Neural cell (in vitro differentiated cells): Measurements from ENCODE around the gene FAM20C. TPM values are rescaled to one million over a fixed set of nuclear protein-coding genes. Genes with fewer than 3 reads are reported as not detected.

Source experiments
- H2AFZ ChIP-seq: fragments of 200-600, 300-800 bp; sonication (generic), shearing (Covaris generic); 2 replicates; pipeline ENCODE4 v1.6.0; 2014; ENCODE audit warnings: low read depth, mild to moderate bottlenecking, antibody characterized with exemption, low read length, moderate library complexity
- H3F3A ChIP-seq: fragments of 200-600 bp; shearing (Covaris generic); 2 replicates; pipeline ENCODE4 v1.6.1; 2016; ENCODE audit warnings: mild to moderate bottlenecking, moderate library complexity, mixed read lengths, antibody characterized with exemption, low read length; ENCODE audit not compliant: insufficient read depth, poor library complexity, severe bottlenecking
- H3K27ac ChIP-seq: fragments of 200-600, 300-800 bp; sonication (generic), shearing (Covaris generic); 2 replicates; pipeline ENCODE4 v1.5.1; 2014; ENCODE audit warnings: mild to moderate bottlenecking, low read length, moderate library complexity
- H3K27me3 ChIP-seq: fragments of 300-800, 200-600 bp; sonication (generic), shearing (Covaris generic); 2 replicates; pipeline ENCODE4 v1.6.0; 2014; ENCODE audit warnings: mild to moderate bottlenecking, low read depth, low read length, moderate library complexity; ENCODE audit not compliant: insufficient read depth
- H3K36me3 ChIP-seq: fragments of 300-800, 200-600 bp; sonication (generic), shearing (Covaris generic); 2 replicates; pipeline ENCODE4 v1.5.1; 2014; ENCODE audit warnings: mild to moderate bottlenecking, antibody characterized with exemption, low read length, moderate library complexity; ENCODE audit not compliant: insufficient read depth
- H3K4me2 ChIP-seq: fragments of 300-800, 200-600 bp; sonication (generic), shearing (Covaris generic); 2 replicates; pipeline ENCODE4 v1.6.0; 2014; ENCODE audit warnings: mild to moderate bottlenecking, low read length
- H3K4me3 ChIP-seq: fragments of 300-800, 200-600 bp; sonication (generic), shearing (Covaris generic); 2 replicates; pipeline ENCODE4 v1.5.1; 2014; ENCODE audit warnings: mild to moderate bottlenecking, low read length, moderate library complexity
- H3K79me2 ChIP-seq: fragments of 200-600 bp; shearing (Covaris generic); replicated peaks from 2 replicates; pipeline ENCODE4 v1.6.0; 2014; ENCODE audit warnings: mild to moderate bottlenecking, low read length, moderate library complexity; ENCODE audit not compliant: insufficient read depth
- H3K9ac ChIP-seq: fragments of 300-800, 200-600 bp; sonication (generic), shearing (Covaris generic); 2 replicates; pipeline ENCODE4 v1.6.1; 2016; ENCODE audit warnings: mild to moderate bottlenecking, low read length, mixed read lengths
- H3K9me2 ChIP-seq: fragments of 200-600 bp; shearing (Covaris generic); 2 replicates; pipeline ENCODE4 v1.6.1; 2016; ENCODE audit warnings: mild to moderate bottlenecking, low read length, mixed read lengths; ENCODE audit not compliant: insufficient read depth
- H3K9me3 ChIP-seq: fragments of 200-600, 300-800 bp; sonication (generic), shearing (Covaris generic); 2 replicates; pipeline ENCODE4 v1.6.1; 2016; ENCODE audit warnings: mild to moderate bottlenecking, mixed run types, low read length, moderate library complexity, mixed read lengths
- H4K20me1 ChIP-seq: fragments of 200-600 bp; shearing (Covaris generic); 2 replicates; pipeline ENCODE4 v1.6.1; 2016; ENCODE audit warnings: mild to moderate bottlenecking, mixed run types; ENCODE audit not compliant: insufficient read depth
- EP300 ChIP-seq: fragments of 450-650 bp; conservative IDR thresholded peaks from 2 replicates; pipeline ENCODE4 v1.6.1; 2014; ENCODE audit warnings: antibody characterized with exemption, mild to moderate bottlenecking, moderate library complexity; ENCODE audit not compliant: poor library complexity, severe bottlenecking
- EZH2 ChIP-seq: fragments of 200-600, 300-800 bp; shearing (Covaris generic), sonication (generic); IDR thresholded peaks from 2 replicates; pipeline ENCODE4 v1.6.1; 2014; ENCODE audit warnings: antibody characterized with exemption, low read length, borderline replicate concordance, mild to moderate bottlenecking; ENCODE audit not compliant: insufficient read depth, poor library complexity, severe bottlenecking
- MXI1 ChIP-seq: fragments of 450-650 bp; conservative IDR thresholded peaks from 2 replicates; pipeline ENCODE4 v1.6.1; 2014; ENCODE audit warnings: antibody characterized with exemption, mild to moderate bottlenecking; ENCODE audit not compliant: poor library complexity, severe bottlenecking
- POLR2AphosphoS5 ChIP-seq: IDR thresholded peaks from 2 replicates; pipeline ENCODE4 v1.6.1; 2012
- RAD21 ChIP-seq: fragments of 450-650 bp; conservative IDR thresholded peaks from 2 replicates; pipeline ENCODE4 v1.6.1; 2014; ENCODE audit warnings: antibody characterized with exemption, mild to moderate bottlenecking, moderate library complexity
- SMC3 ChIP-seq: fragments of 450-650 bp; conservative IDR thresholded peaks from 2 replicates; pipeline ENCODE4 v1.6.1; 2014; ENCODE audit warnings: antibody characterized with exemption, mild to moderate bottlenecking, moderate library complexity; ENCODE audit not compliant: poor library complexity
- TAF1 ChIP-seq: IDR thresholded peaks from 2 replicates; pipeline ENCODE4 v1.6.1; 2012; ENCODE audit warnings: low read depth
- polyA plus RNA-seq: library from polyadenylated mRNA; depleted of rRNA; stranded (reverse); fragments of >200 nt; gene quantifications from 2 replicates; pipeline ENCODE4 v1.2.3, GENCODE V29; 2014
- TF ChIP-seq, protein P1 (sequence below): IDR thresholded peaks from 2 replicates; pipeline ENCODE4 v1.6.1; 2012; ENCODE audit warnings: borderline replicate concordance
- TF ChIP-seq, protein P2 (sequence below): fragments of 450-650 bp; IDR thresholded peaks from 2 replicates; pipeline ENCODE4 v1.5.1; 2014; ENCODE audit warnings: antibody characterized with exemption, mild to moderate bottlenecking, moderate library complexity; ENCODE audit not compliant: poor library complexity, severe bottlenecking

Gene FAM20C
- polyA plus RNA-seq, 1 donor from 2014 or later = 22.7 TPM

DNA sequence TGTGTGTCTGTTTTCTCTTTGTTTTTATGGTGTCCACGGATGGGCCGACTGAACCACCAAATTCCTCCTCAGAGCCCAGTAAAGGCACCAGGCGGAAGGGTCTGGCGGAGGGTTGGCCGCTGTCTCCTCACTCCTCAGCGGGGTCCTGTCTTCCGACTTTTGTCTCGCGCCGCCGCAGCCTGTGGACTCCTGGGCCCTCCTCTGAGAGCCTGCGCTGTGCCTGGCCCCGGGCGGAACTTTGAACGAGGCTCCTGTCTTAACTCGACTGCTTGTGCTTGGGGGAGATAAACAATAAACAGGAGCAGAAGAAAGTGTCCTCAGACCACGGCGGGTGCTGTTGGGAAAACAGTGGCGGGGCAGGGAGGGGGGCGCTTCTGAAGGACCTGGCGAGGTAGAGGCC lies 2.2 kb upstream of the FAM20C start:
- no peak overlapping the region for H2AFZ ChIP-seq
- H4K20me1 ChIP-seq = no peaks in the 10 kb centered on the region
- no peak overlapping the region for H3K4me2 ChIP-seq
- no peaks in the 10 kb centered on the region for H3K9me3 ChIP-seq
- H3K27ac ChIP-seq = no peak overlapping the region
- TF ChIP-seq SMC3 = no peak
- TF ChIP-seq, protein P1, sequence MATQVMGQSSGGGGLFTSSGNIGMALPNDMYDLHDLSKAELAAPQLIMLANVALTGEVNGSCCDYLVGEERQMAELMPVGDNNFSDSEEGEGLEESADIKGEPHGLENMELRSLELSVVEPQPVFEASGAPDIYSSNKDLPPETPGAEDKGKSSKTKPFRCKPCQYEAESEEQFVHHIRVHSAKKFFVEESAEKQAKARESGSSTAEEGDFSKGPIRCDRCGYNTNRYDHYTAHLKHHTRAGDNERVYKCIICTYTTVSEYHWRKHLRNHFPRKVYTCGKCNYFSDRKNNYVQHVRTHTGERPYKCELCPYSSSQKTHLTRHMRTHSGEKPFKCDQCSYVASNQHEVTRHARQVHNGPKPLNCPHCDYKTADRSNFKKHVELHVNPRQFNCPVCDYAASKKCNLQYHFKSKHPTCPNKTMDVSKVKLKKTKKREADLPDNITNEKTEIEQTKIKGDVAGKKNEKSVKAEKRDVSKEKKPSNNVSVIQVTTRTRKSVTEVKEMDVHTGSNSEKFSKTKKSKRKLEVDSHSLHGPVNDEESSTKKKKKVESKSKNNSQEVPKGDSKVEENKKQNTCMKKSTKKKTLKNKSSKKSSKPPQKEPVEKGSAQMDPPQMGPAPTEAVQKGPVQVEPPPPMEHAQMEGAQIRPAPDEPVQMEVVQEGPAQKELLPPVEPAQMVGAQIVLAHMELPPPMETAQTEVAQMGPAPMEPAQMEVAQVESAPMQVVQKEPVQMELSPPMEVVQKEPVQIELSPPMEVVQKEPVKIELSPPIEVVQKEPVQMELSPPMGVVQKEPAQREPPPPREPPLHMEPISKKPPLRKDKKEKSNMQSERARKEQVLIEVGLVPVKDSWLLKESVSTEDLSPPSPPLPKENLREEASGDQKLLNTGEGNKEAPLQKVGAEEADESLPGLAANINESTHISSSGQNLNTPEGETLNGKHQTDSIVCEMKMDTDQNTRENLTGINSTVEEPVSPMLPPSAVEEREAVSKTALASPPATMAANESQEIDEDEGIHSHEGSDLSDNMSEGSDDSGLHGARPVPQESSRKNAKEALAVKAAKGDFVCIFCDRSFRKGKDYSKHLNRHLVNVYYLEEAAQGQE = no peak
- H3K9me2 ChIP-seq = no peaks in the 10 kb centered on the region
- H3K79me2 ChIP-seq = peaks cover 30% of the 10 kb centered on the region
- H3K4me3 ChIP-seq = no peak overlapping the region
- no peaks in the 10 kb centered on the region for H3K36me3 ChIP-seq
- no peaks in the 10 kb centered on the region for H3F3A ChIP-seq
- peak overlapping the region; percentile 80 for H3K9ac ChIP-seq
- H3K27me3 ChIP-seq = no peaks in the 10 kb centered on the region

DNA sequence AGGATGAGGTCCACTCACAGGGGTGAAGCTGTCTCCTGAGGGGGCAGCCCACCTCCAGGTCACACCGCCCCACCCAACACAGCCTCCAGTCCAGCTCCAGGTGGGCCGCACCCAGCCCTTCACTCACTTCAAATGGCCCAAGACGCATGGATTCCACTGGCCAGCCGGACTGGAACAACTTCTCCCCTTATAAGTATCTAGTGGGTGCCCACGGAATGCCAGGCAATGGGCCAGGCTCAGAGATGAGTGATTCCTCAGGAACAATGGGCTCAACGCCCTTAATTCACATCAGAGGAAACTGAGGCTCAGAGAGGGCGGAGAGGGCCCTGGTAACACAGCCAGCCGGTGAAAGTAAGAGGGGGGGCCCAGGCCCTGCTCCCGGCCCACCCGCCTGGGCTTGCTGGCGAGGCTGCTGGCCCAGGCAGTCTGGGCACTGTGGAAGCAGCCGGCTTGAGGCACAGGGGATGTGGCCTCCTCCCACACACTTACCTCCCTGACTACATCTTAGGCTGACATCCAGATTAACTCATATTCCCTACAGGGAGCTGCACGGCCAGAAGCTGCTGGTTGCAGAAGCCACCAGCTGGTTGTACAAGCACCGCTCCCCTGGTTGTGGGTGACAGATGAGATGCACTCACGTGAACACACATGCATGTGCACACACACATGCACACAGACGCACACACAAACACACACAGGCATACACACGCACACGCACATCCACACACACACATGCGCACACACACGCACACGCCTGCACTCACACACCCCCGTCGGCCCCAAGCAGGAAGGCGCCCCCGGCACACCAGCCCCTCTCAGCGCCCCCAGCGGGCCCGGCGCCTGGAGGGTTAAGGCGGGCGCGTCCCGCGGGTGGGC lies 1.0 kb upstream of the FAM20C start:
- Histone ChIP-seq H3K79me2 (peaks cover 41% of the 10 kb centered on the region), H2AFZ (peak overlapping the region; percentile 21), H3K4me3 (peak overlapping the region; percentile 75), H3K27me3 (no peaks in the 10 kb centered on the region), H4K20me1 (no peaks in the 10 kb centered on the region), H3K36me3 (no peaks in the 10 kb centered on the region), H3K9me3 (no peaks in the 10 kb centered on the region), H3F3A (no peaks in the 10 kb centered on the region), H3K4me2 (peak overlapping the region; percentile 71), H3K9ac (peak overlapping the region; percentile 80), H3K9me2 (no peaks in the 10 kb centered on the region), H3K27ac (peak overlapping the region; percentile 80)
- TF ChIP-seq TAF1 = no peak
- peak; percentile 14 for TF ChIP-seq EP300
- TF ChIP-seq, protein P2, sequence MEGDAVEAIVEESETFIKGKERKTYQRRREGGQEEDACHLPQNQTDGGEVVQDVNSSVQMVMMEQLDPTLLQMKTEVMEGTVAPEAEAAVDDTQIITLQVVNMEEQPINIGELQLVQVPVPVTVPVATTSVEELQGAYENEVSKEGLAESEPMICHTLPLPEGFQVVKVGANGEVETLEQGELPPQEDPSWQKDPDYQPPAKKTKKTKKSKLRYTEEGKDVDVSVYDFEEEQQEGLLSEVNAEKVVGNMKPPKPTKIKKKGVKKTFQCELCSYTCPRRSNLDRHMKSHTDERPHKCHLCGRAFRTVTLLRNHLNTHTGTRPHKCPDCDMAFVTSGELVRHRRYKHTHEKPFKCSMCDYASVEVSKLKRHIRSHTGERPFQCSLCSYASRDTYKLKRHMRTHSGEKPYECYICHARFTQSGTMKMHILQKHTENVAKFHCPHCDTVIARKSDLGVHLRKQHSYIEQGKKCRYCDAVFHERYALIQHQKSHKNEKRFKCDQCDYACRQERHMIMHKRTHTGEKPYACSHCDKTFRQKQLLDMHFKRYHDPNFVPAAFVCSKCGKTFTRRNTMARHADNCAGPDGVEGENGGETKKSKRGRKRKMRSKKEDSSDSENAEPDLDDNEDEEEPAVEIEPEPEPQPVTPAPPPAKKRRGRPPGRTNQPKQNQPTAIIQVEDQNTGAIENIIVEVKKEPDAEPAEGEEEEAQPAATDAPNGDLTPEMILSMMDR = peak; percentile 32
- peak; percentile 41 for TF ChIP-seq SMC3
- TF ChIP-seq, protein P1 = peak; percentile 63
- TF ChIP-seq RAD21 = peak; percentile 44
- peak; percentile 73 for TF ChIP-seq POLR2AphosphoS5
- TF ChIP-seq MXI1 = peak; percentile 64
- no peak for TF ChIP-seq EZH2
